ENCODE results near the gene HAGHL. TPM values are rescaled to one million over a fixed set of nuclear protein-coding genes. Genes with fewer than 3 reads are reported as not detected.
A peak's percentile ranks its signal among the peaks of the same experiment; 100 is the strongest.
"Not testable (repeated sequence)": the region's sequence is repeated elsewhere in the genome, so short reads cannot be mapped to it uniquely, and the experiment has no call there.

The HAGHL gene
- total RNA-seq, 6 experiments from 2014 or later: 0.83 to 2.5 (median 1.3) TPM

DNA sequence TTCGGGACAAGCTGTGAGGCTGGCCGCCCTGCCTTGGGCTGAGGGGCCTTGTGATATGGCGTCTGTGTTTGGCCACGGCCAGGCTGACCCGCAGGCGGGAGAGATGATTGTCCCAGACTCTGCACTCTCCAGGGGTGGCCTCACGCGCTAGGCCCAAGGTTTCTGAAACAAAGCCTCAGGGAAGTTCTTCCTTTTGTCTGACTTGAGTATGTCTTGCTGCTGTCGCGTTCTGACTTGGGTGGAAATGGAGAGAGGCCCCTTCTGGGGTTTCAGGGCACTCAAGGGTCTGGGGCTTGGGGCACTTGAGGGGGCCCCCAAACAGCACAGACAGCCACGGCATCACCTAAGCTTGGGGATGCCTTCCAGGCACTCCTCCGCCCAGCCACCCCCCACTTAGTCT is 15.8 kb upstream of the HAGHL start:
- DNase-seq (no peak), ATAC-seq (no peak)
- H3K36me3 ChIP-seq: no peaks in the 10 kb centered on the region
- no peaks in the 10 kb centered on the region for H3K27me3 ChIP-seq
- H3K9me3 ChIP-seq: no peaks in the 10 kb centered on the region
- peaks cover 0 to 13% (median 0%) of the 10 kb centered on the region in 4 donors for H3K4me1 ChIP-seq
- TF ChIP-seq CTCF (IDR thresholded peaks at IDR 0.05) (no peak), POLR2A (IDR thresholded peaks at IDR 0.05) (no peak)
- no peak overlapping the region for H3K27ac ChIP-seq
- 38% methylated on average over 2 of the region's 12 CpGs for WGBS (ENCODE audit: insufficient coverage, low coverage, low lambda C conversion rate, missing lambda C conversion rate)
- intact Hi-C loops (cut with DNase I): loop anchor here (5.0 kb wide), 2 partner anchors 76 to 341 kb away; partner anchors contain the start of genes CHTF18 (in 1 of the 2) and RPUSD1 (in 1 of the 2)
- no peak overlapping the region for H3K4me3 ChIP-seq

- H3K27me3 ChIP-seq: no peaks in the 10 kb centered on the region
- peak; percentile 70 to 75 (median 72) for ATAC-seq
- DNase-seq: peak; percentile 82 to 86 (median 86)
- H3K27ac ChIP-seq: no peak overlapping the region
- H3K9me3 ChIP-seq: no peaks in the 10 kb centered on the region
- 2% methylated on average over 14 of the region's 25 CpGs for WGBS (ENCODE audit: insufficient coverage, low coverage, low lambda C conversion rate, missing lambda C conversion rate)
- TF ChIP-seq POLR2A (IDR thresholded peaks at IDR 0.05): no peak
- peak; percentile 91 to 96 (median 94) for TF ChIP-seq CTCF (IDR thresholded peaks at IDR 0.05)
- intact Hi-C loops (cut with DNase I): loop anchor here (5.0 kb wide), 2 partner anchors 76 to 341 kb away; partner anchors contain the start of genes CHTF18 (in 1 of the 2) and RPUSD1 (in 1 of the 2)
- H3K4me3 ChIP-seq: no peak overlapping the region
- no peaks in the 10 kb centered on the region for H3K36me3 ChIP-seq
- H3K4me1 ChIP-seq: peaks cover 0 to 20% (median 2%) of the 10 kb centered on the region in 4 donors
Measured at GRCh38 chr16:711548-712320, 15.2 kb upstream of the HAGHL start.

GRCh38 chr16:712740-713250 is 14.1 kb upstream of the HAGHL start:
- not testable (repeated sequence) for DNase-seq, H3K27ac ChIP-seq, H3K36me3 ChIP-seq, H3K4me3 ChIP-seq, H3K27me3 ChIP-seq, H3K9me3 ChIP-seq
- peak; percentile 36 to 48 (median 38) for TF ChIP-seq CTCF (IDR thresholded peaks at IDR 0.05)
- H3K4me1 ChIP-seq: peaks cover 0 to 20% (median 2%) of the 10 kb centered on the region in 4 donors
- intact Hi-C loops (cut with DNase I): loop anchor here (5.0 kb wide), 2 partner anchors 75 to 340 kb away; partner anchors contain the start of genes CHTF18 (in 1 of the 2) and RPUSD1 (in 1 of the 2)
- peak in 1 of 4 donors; percentile 35 for ATAC-seq
- WGBS (ENCODE audit: insufficient coverage, low coverage, low lambda C conversion rate, missing lambda C conversion rate): 43% methylated on average over 11 of the region's 13 CpGs

DNA sequence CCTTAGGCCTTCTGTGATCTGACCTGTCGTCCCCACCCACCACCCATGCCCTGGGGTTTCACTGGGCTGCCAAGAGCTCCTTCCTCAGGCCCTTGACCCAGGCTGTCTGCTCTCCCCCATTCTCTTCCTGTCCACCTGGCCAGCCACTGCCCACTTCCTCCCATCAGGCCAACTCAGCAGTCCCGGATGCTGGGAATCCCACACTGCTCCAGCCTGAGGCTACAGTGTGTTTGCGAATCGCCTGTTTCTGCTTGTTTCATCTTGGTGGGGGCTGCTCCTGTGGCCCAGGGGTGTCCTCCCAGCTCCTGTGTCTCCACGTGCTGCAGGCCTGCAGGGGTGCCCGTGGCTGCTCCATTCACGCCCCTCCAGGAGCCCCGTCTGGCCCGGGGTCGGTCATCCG is 12.8 kb upstream of the HAGHL start:
- Histone ChIP-seq H3K4me1 (peaks cover 0 to 20% (median 2%) of the 10 kb centered on the region in 4 donors), H3K27ac (no peak overlapping the region), H3K27me3 (no peaks in the 10 kb centered on the region), H3K36me3 (no peaks in the 10 kb centered on the region), H3K9me3 (no peaks in the 10 kb centered on the region), H3K4me3 (no peak overlapping the region)
- DNase-seq (no peak), ATAC-seq (no peak)
- no peak for TF ChIP-seq CTCF (IDR thresholded peaks at IDR 0.05)
- TF ChIP-seq POLR2A (IDR thresholded peaks at IDR 0.05): no peak
- 58% methylated on average over 2 of the region's 11 CpGs for WGBS (ENCODE audit: insufficient coverage, low coverage, low lambda C conversion rate, missing lambda C conversion rate)
- intact Hi-C loops (cut with DNase I): loop anchor here (5.0 kb wide), 2 partner anchors 73 to 338 kb away; partner anchors contain the start of genes CHTF18 (in 1 of the 2) and RPUSD1 (in 1 of the 2)
